ENCODE measurements around the gene EDA.

The EDA gene

GRCh38 chrX:69724307-69724706 is 108.4 kb downstream of the EDA start:
- Histone ChIP-seq H3K9me3 (ENCODE audit: control insufficient read depth in 5 of 5, low read length in 5 of 5) (peaks cover 0 to 4% (median 0%) of the 10 kb centered on the region in 5 donors), H3K27ac (ENCODE audit: low read depth, low read length) (no peak overlapping the region), H3K4me1 (ENCODE audit: control insufficient read depth in 5 of 5, insufficient read depth in 5 of 5, low read length in 5 of 5) (no peaks in the 10 kb centered on the region), H3K4me3 (ENCODE audit: low read depth in 1 of 5, low read length in 5 of 5) (no peak overlapping the region), H3K36me3 (ENCODE audit: control insufficient read depth in 5 of 5, insufficient read depth in 5 of 5, low read length in 5 of 5) (no peaks in the 10 kb centered on the region), H3K9ac (ENCODE audit: low read length in 5 of 5) (no peak overlapping the region), H3K27me3 (ENCODE audit: control insufficient read depth in 5 of 5, insufficient read depth in 4 of 5, low read length in 5 of 5) (peaks cover 0 to 8% (median 0%) of the 10 kb centered on the region in 5 donors)

GRCh38 chrX:69740317-69740716 is 124.4 kb downstream of the EDA start:
- Histone ChIP-seq H3K4me3 (ENCODE audit: low read depth in 1 of 5, low read length in 5 of 5) (no peak overlapping the region), H3K27me3 (ENCODE audit: control insufficient read depth in 5 of 5, insufficient read depth in 4 of 5, low read length in 5 of 5) (peaks cover 0 to 6% (median 3%) of the 10 kb centered on the region in 5 donors), H3K9me3 (ENCODE audit: control insufficient read depth in 5 of 5, low read length in 5 of 5) (peaks cover 2 to 11% (median 6%) of the 10 kb centered on the region in 5 donors), H3K4me1 (ENCODE audit: control insufficient read depth in 5 of 5, insufficient read depth in 5 of 5, low read length in 5 of 5) (no peaks in the 10 kb centered on the region), H3K36me3 (ENCODE audit: control insufficient read depth in 5 of 5, insufficient read depth in 5 of 5, low read length in 5 of 5) (no peaks in the 10 kb centered on the region), H3K9ac (ENCODE audit: low read length in 5 of 5) (no peak overlapping the region), H3K27ac (ENCODE audit: low read depth, low read length) (no peak overlapping the region)

GRCh38 chrX:69741721-69742120 is 125.8 kb downstream of the EDA start:
- H3K27me3 ChIP-seq (ENCODE audit: control insufficient read depth in 5 of 5, insufficient read depth in 4 of 5, low read length in 5 of 5) = peaks cover 0 to 6% (median 0%) of the 10 kb centered on the region in 5 donors

GRCh38 chrX:69746051-69746450 is 130.1 kb downstream of the EDA start:
- Histone ChIP-seq H3K27ac (ENCODE audit: low read depth, low read length) (no peak overlapping the region), H3K9ac (ENCODE audit: low read length in 5 of 5) (no peak overlapping the region), H3K27me3 (ENCODE audit: control insufficient read depth in 5 of 5, insufficient read depth in 4 of 5, low read length in 5 of 5) (peaks cover 0 to 6% (median 0%) of the 10 kb centered on the region in 5 donors)

More at GRCh38 chrX:69741721-69742120, 125.8 kb downstream of the EDA start:
- no peak overlapping the region for H3K27ac ChIP-seq (ENCODE audit: low read depth, low read length)
- no peak overlapping the region for H3K9ac ChIP-seq (ENCODE audit: low read length in 5 of 5)
- H3K9me3 ChIP-seq (ENCODE audit: control insufficient read depth in 5 of 5, low read length in 5 of 5) = peaks cover 2 to 11% (median 6%) of the 10 kb centered on the region in 5 donors
- no peak overlapping the region for H3K4me3 ChIP-seq (ENCODE audit: low read depth in 1 of 5, low read length in 5 of 5)
- H3K36me3 ChIP-seq (ENCODE audit: control insufficient read depth in 5 of 5, insufficient read depth in 5 of 5, low read length in 5 of 5) = no peaks in the 10 kb centered on the region
- no peaks in the 10 kb centered on the region for H3K4me1 ChIP-seq (ENCODE audit: control insufficient read depth in 5 of 5, insufficient read depth in 5 of 5, low read length in 5 of 5)

GRCh38 chrX:69748055-69748454 is 132.1 kb downstream of the EDA start:
- Histone ChIP-seq H3K27ac (ENCODE audit: low read depth, low read length) (no peak overlapping the region), H3K27me3 (ENCODE audit: control insufficient read depth in 5 of 5, insufficient read depth in 4 of 5, low read length in 5 of 5) (peaks cover 0 to 6% (median 0%) of the 10 kb centered on the region in 5 donors), H3K4me3 (ENCODE audit: low read depth in 1 of 5, low read length in 5 of 5) (no peak overlapping the region), H3K9ac (ENCODE audit: low read length in 5 of 5) (no peak overlapping the region), H3K9me3 (ENCODE audit: control insufficient read depth in 5 of 5, low read length in 5 of 5) (no peaks in the 10 kb centered on the region), H3K36me3 (ENCODE audit: control insufficient read depth in 5 of 5, insufficient read depth in 5 of 5, low read length in 5 of 5) (no peaks in the 10 kb centered on the region), H3K4me1 (ENCODE audit: control insufficient read depth in 5 of 5, insufficient read depth in 5 of 5, low read length in 5 of 5) (no peaks in the 10 kb centered on the region)

More at GRCh38 chrX:69746051-69746450, 130.1 kb downstream of the EDA start:
- Histone ChIP-seq H3K4me1 (ENCODE audit: control insufficient read depth in 5 of 5, insufficient read depth in 5 of 5, low read length in 5 of 5) (no peaks in the 10 kb centered on the region), H3K9me3 (ENCODE audit: control insufficient read depth in 5 of 5, low read length in 5 of 5) (peaks cover 0 to 6% (median 4%) of the 10 kb centered on the region in 5 donors), H3K4me3 (ENCODE audit: low read depth in 1 of 5, low read length in 5 of 5) (no peak overlapping the region), H3K36me3 (ENCODE audit: control insufficient read depth in 5 of 5, insufficient read depth in 5 of 5, low read length in 5 of 5) (no peaks in the 10 kb centered on the region)

- Histone ChIP-seq H3K9ac (ENCODE audit: low read length in 5 of 5) (no peak overlapping the region), H3K9me3 (ENCODE audit: control insufficient read depth in 5 of 5, low read length in 5 of 5) (peaks cover 0 to 8% (median 3%) of the 10 kb centered on the region in 5 donors), H3K4me3 (ENCODE audit: low read depth in 1 of 5, low read length in 5 of 5) (no peak overlapping the region), H3K27ac (ENCODE audit: low read depth, low read length) (no peak overlapping the region), H3K36me3 (ENCODE audit: control insufficient read depth in 5 of 5, insufficient read depth in 5 of 5, low read length in 5 of 5) (no peaks in the 10 kb centered on the region), H3K27me3 (ENCODE audit: control insufficient read depth in 5 of 5, insufficient read depth in 4 of 5, low read length in 5 of 5) (no peaks in the 10 kb centered on the region), H3K4me1 (ENCODE audit: control insufficient read depth in 5 of 5, insufficient read depth in 5 of 5, low read length in 5 of 5) (no peaks in the 10 kb centered on the region)
Observed at GRCh38 chrX:69759921-69760625, 144.2 kb downstream of the EDA start.

DNA sequence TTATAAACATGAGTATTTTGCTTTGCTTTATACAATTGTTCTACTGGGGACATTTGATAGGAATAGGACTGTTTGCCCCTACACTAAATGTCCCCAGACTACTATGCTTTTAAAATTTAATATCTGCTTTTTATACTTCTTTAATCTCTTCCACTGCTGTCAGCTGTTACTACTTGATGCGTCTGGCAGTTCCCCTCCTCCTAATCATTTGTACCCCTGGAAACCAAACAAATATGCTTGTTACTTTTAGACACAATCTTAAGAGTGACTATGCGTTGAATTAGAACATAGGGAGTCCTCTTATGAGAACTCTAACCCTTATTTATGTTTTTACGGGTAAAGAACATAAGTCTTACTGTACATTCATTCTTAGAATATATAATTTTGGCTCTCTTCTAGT is 145.7 kb downstream of the EDA start:
- Histone ChIP-seq H3K9ac (ENCODE audit: low read length in 5 of 5) (no peak overlapping the region), H3K27me3 (ENCODE audit: control insufficient read depth in 5 of 5, insufficient read depth in 4 of 5, low read length in 5 of 5) (no peaks in the 10 kb centered on the region), H3K9me3 (ENCODE audit: control insufficient read depth in 5 of 5, low read length in 5 of 5) (peaks cover 0 to 7% (median 3%) of the 10 kb centered on the region in 5 donors), H3K4me3 (ENCODE audit: low read depth in 1 of 5, low read length in 5 of 5) (no peak overlapping the region), H3K36me3 (ENCODE audit: control insufficient read depth in 5 of 5, insufficient read depth in 5 of 5, low read length in 5 of 5) (no peaks in the 10 kb centered on the region), H3K4me1 (ENCODE audit: control insufficient read depth in 5 of 5, insufficient read depth in 5 of 5, low read length in 5 of 5) (no peaks in the 10 kb centered on the region), H3K27ac (ENCODE audit: low read depth, low read length) (no peak overlapping the region)

- Histone ChIP-seq H3K9me3 (ENCODE audit: control insufficient read depth in 5 of 5, low read length in 5 of 5) (peaks cover 0 to 11% (median 3%) of the 10 kb centered on the region in 5 donors), H3K9ac (ENCODE audit: low read length in 5 of 5) (no peak overlapping the region), H3K27me3 (ENCODE audit: control insufficient read depth in 5 of 5, insufficient read depth in 4 of 5, low read length in 5 of 5) (no peaks in the 10 kb centered on the region), H3K4me1 (ENCODE audit: control insufficient read depth in 5 of 5, insufficient read depth in 5 of 5, low read length in 5 of 5) (no peaks in the 10 kb centered on the region), H3K36me3 (ENCODE audit: control insufficient read depth in 5 of 5, insufficient read depth in 5 of 5, low read length in 5 of 5) (no peaks in the 10 kb centered on the region), H3K4me3 (ENCODE audit: low read depth in 1 of 5, low read length in 5 of 5) (no peak overlapping the region), H3K27ac (ENCODE audit: low read depth, low read length) (no peak overlapping the region)
Observed at GRCh38 chrX:69762340-69762739, 146.4 kb downstream of the EDA start.

DNA sequence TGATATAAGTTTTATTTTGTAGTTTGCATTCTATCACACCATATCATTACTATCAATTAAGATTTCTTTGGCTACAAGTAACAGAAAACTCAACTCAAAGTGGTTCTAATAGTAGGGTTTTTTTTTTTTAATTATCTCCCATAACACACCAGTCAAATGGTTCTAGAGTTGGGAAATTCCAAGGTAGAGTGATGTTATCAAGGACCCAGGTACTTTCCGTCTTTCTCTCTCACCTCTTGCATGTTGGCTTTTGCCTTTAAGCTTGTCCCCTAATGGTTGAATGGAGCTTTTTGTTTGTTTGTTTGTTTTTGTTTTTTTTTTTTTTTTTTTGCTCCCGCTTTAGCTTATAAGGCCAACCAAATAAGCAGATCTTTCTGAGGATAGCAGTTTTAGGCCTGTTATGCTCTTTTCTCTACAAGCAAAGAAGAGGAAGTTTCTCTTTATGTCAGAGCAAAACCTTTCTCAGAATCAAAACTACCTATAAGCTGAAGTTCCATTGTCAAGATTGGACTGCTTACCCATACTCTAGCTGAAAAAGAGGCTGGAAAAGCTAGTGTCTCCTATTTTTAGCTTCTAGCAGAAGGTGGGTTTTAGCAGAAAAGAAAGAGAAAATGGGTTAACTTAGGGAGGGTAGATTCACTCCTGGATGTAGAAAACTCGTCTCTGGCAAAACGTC is 177.5 kb downstream of the EDA start:
- Histone ChIP-seq H3K36me3 (ENCODE audit: control insufficient read depth in 5 of 5, insufficient read depth in 5 of 5, low read length in 5 of 5) (no peaks in the 10 kb centered on the region), H3K27me3 (ENCODE audit: control insufficient read depth in 5 of 5, insufficient read depth in 4 of 5, low read length in 5 of 5) (peaks cover 0 to 11% (median 3%) of the 10 kb centered on the region in 5 donors), H3K9ac (ENCODE audit: low read length in 5 of 5) (no peak overlapping the region), H3K4me3 (ENCODE audit: low read depth in 1 of 5, low read length in 5 of 5) (no peak overlapping the region), H3K27ac (ENCODE audit: low read depth, low read length) (no peak overlapping the region), H3K9me3 (ENCODE audit: control insufficient read depth in 5 of 5, low read length in 5 of 5) (peaks cover 0 to 6% (median 1%) of the 10 kb centered on the region in 5 donors), H3K4me1 (ENCODE audit: control insufficient read depth in 5 of 5, insufficient read depth in 5 of 5, low read length in 5 of 5) (no peaks in the 10 kb centered on the region)

DNA sequence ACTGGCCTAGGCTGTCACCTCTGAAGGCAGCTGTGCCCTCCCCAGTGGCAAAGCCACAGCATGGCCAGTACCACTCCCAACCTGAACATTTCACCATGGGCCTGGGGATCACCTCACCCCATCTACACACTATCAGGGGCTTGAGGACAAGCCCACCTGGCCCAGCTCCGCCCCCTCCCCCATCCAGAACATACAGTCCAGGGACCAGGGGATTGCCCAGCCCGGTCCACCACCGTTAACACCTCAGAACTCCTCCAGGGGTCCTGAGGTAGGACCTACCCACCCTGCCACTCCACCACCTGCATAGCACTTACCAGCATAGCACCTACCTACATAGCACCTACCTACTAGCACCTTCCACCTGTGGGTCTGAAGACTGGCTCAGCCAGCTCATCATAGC is 179.8 kb downstream of the EDA start:
- no peak overlapping the region for H3K27ac ChIP-seq (ENCODE audit: low read depth, low read length)
- no peaks in the 10 kb centered on the region for H3K4me1 ChIP-seq (ENCODE audit: control insufficient read depth in 5 of 5, insufficient read depth in 5 of 5, low read length in 5 of 5)
- H3K4me3 ChIP-seq (ENCODE audit: low read depth in 1 of 5, low read length in 5 of 5) = no peak overlapping the region
- H3K36me3 ChIP-seq (ENCODE audit: control insufficient read depth in 5 of 5, insufficient read depth in 5 of 5, low read length in 5 of 5) = no peaks in the 10 kb centered on the region
- H3K9ac ChIP-seq (ENCODE audit: low read length in 5 of 5) = no peak overlapping the region
- peaks cover 0 to 11% (median 3%) of the 10 kb centered on the region in 5 donors for H3K27me3 ChIP-seq (ENCODE audit: control insufficient read depth in 5 of 5, insufficient read depth in 4 of 5, low read length in 5 of 5)
- peaks cover 0 to 7% (median 3%) of the 10 kb centered on the region in 5 donors for H3K9me3 ChIP-seq (ENCODE audit: control insufficient read depth in 5 of 5, low read length in 5 of 5)
